Neural progenitor cell (in vitro differentiated cells): ENCODE data around the gene PIK3R4. TPM values are rescaled to one million over a fixed set of nuclear protein-coding genes. Genes with fewer than 3 reads are reported as not detected.

Experiments
- DNase-seq: peaks from one replicate; pipeline ENCODE4 v3.0.0-alpha.2; 2016; ENCODE audit warnings: low spot score
- H2AFZ ChIP-seq: fragments of 200-600 bp; sonication (generic); replicated peaks from 2 replicates; pipeline ENCODE4 v1.6.1; 2016; ENCODE audit warnings: antibody characterized with exemption
- H3F3A ChIP-seq: fragments of 200-600 bp; sonication (generic); 2 replicates; pipeline ENCODE4 v1.6.1; 2016; ENCODE audit warnings: antibody characterized with exemption, low read depth
- H3K27ac ChIP-seq: fragments of 200-600 bp; sonication (generic); 2 replicates; pipeline ENCODE4 v1.5.1; 2016; ENCODE audit warnings: mild to moderate bottlenecking
- H3K27me3 ChIP-seq: fragments of 200-600 bp; sonication (generic); 2 replicates; pipeline ENCODE4 v1.6.1; 2016; ENCODE audit warnings: mild to moderate bottlenecking, moderate library complexity
- H3K36me3 ChIP-seq: fragments of 200-600 bp; sonication (generic); 2 replicates; pipeline ENCODE4 v1.5.1; 2016
- H3K4me1 ChIP-seq: fragments of 200-600 bp; sonication (generic); 2 replicates; pipeline ENCODE4 v1.6.1; 2016; ENCODE audit warnings: mixed run types
- H3K4me2 ChIP-seq: fragments of 200-600 bp; sonication (generic); 2 replicates; pipeline ENCODE4 v1.6.1; 2016
- H3K4me3 ChIP-seq: fragments of 200-600 bp; sonication (generic); 2 replicates; pipeline ENCODE4 v1.5.1; 2016
- H3K79me2 ChIP-seq: fragments of 200-600 bp; sonication (generic); 2 replicates; pipeline ENCODE4 v1.6.1; 2016; ENCODE audit warnings: low read depth
- H3K9ac ChIP-seq: fragments of 200-600 bp; sonication (generic); 2 replicates; pipeline ENCODE4 v1.6.1; 2016
- H3K9me3 ChIP-seq: fragments of 200-600 bp; sonication (generic); 2 replicates; pipeline ENCODE4 v1.5.1; 2016; ENCODE audit warnings: low read depth
- H4K20me1 ChIP-seq: fragments of 200-600 bp; sonication (generic); 2 replicates; pipeline ENCODE4 v1.6.1; 2016; ENCODE audit warnings: low read depth
- H3K27ac Mint-ChIP-seq: 3 replicates; pipeline ENCODE4 v1.8.0; 2021; ENCODE audit warnings: mixed read lengths
- H3K27me3 Mint-ChIP-seq: 2 replicates; pipeline ENCODE4 v1.8.0; 2022; ENCODE audit warnings: low read depth, mild to moderate bottlenecking, inconsistent platforms, moderate library complexity, mixed read lengths; ENCODE audit not compliant: insufficient read depth
- H3K36me3 Mint-ChIP-seq: 3 replicates; pipeline ENCODE4 v1.8.0; 2021; ENCODE audit warnings: mixed read lengths
- H3K4me1 Mint-ChIP-seq: 3 replicates; pipeline ENCODE4 v1.8.0; 2021; ENCODE audit warnings: mixed read lengths
- H3K4me3 Mint-ChIP-seq: 3 replicates; pipeline ENCODE4 v1.8.0; 2021; ENCODE audit warnings: mild to moderate bottlenecking, moderate library complexity, mixed read lengths
- H3K9me3 Mint-ChIP-seq: 3 replicates; pipeline ENCODE4 v1.8.0; 2020; ENCODE audit warnings: mixed read lengths
- EZH2 ChIP-seq: fragments of 200-600 bp; sonication (generic); IDR thresholded peaks from 2 replicates; pipeline ENCODE4 v1.6.1; 2017; ENCODE audit warnings: antibody characterized with exemption, mild to moderate bottlenecking, moderate library complexity
- EZH2phosphoT487 ChIP-seq: fragments of 200-600 bp; sonication (generic); IDR thresholded peaks from 2 replicates; pipeline ENCODE4 v1.6.1; 2017; ENCODE audit warnings: antibody characterized with exemption
- total RNA-seq: library from RNA; depleted of rRNA; stranded (reverse); fragments of >200 nt; gene quantifications from 2 replicates; pipeline ENCODE4 v1.2.3, GENCODE V29; 2015; ENCODE audit warnings: low replicate concordance
- TF ChIP-seq, protein P1 (sequence below): fragments of 200-600 bp; sonication (generic); IDR thresholded peaks from 2 replicates; pipeline ENCODE4 v1.5.1; 2017; ENCODE audit warnings: antibody characterized with exemption, mild to moderate bottlenecking

PIK3R4 gene
- total RNA-seq, 1 donor from 2014 or later: 65.8 TPM

DNA sequence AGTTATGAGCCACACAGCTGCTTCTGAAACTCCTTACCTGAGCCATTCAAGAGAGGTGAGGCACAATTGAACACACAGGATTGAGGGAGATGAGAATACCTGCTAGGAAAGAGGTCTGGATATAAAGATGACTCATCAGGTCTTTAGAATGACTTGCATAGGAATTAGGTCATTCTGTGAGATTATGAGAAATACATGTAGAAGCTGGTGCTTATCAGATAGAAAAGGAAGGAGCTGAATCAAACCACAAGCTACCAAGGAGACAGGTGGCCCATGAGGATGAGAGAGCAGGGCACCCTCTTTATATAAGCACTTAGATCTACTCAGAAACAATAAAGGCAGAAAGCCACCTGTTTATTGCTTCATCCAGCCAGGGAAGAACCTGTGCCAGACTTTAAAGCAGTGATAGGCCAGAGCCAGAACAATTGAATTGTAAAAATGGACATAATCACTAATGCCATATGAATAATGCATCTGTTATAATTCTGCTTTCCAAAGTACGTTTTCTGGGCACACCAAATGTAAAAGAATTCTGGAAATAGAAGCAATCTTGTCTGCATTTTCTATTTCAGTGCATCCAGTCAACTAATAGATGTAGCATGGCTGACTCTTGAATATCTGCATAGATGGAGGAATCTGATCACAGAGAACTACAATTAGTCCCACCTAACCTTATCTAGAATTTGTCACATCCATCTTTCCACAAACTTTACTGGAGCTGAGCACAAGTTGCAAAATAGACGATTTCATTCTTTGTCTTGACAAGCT, 74.9 kb downstream of the PIK3R4 start:
- Histone ChIP-seq H3K27ac (no peak overlapping the region), H3K4me3 (no peak overlapping the region), H3K27me3 (no peaks in the 10 kb centered on the region), H3K4me2 (no peak overlapping the region), H3F3A (no peaks in the 10 kb centered on the region), H3K79me2 (no peaks in the 10 kb centered on the region), H3K36me3 (no peaks in the 10 kb centered on the region), H2AFZ (no peak overlapping the region), H3K9ac (no peak overlapping the region), H3K9me3 (no peaks in the 10 kb centered on the region), H3K4me1 (no peaks in the 10 kb centered on the region), H4K20me1 (no peaks in the 10 kb centered on the region)
- TF ChIP-seq EZH2 (no peak), EZH2phosphoT487 (no peak)
- TF ChIP-seq, protein P1, sequence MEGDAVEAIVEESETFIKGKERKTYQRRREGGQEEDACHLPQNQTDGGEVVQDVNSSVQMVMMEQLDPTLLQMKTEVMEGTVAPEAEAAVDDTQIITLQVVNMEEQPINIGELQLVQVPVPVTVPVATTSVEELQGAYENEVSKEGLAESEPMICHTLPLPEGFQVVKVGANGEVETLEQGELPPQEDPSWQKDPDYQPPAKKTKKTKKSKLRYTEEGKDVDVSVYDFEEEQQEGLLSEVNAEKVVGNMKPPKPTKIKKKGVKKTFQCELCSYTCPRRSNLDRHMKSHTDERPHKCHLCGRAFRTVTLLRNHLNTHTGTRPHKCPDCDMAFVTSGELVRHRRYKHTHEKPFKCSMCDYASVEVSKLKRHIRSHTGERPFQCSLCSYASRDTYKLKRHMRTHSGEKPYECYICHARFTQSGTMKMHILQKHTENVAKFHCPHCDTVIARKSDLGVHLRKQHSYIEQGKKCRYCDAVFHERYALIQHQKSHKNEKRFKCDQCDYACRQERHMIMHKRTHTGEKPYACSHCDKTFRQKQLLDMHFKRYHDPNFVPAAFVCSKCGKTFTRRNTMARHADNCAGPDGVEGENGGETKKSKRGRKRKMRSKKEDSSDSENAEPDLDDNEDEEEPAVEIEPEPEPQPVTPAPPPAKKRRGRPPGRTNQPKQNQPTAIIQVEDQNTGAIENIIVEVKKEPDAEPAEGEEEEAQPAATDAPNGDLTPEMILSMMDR: no peak
- no peak overlapping the region for H3K4me3 Mint-ChIP-seq
- H3K27me3 Mint-ChIP-seq: no peaks in the 10 kb centered on the region
- no peak for DNase-seq
- no peaks in the 10 kb centered on the region for H3K4me1 Mint-ChIP-seq
- H3K36me3 Mint-ChIP-seq: peaks cover 9% of the 10 kb centered on the region
- H3K27ac Mint-ChIP-seq: no peak overlapping the region
- H3K9me3 Mint-ChIP-seq: no peaks in the 10 kb centered on the region

DNA sequence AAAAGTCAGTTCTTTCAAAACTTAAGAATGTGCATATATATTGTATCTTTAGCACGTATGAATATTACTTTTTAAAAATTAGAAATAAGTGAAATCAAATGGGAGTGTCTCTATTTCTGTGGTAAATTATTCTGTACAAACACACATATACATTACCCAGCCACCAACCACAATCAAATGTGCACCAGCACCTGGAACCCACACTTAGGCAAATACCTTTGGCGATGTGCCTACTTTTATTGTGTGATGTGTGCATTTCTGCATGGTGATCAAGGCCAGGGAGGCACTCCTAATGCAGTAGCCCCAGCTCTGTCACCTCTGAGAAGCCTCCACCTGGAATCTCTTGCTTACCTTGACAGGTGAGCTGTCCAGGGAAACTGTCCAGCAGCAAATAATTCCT, 76.9 kb downstream of the PIK3R4 start:
- Histone ChIP-seq H3K4me1 (no peaks in the 10 kb centered on the region), H3K4me2 (no peak overlapping the region), H3K27ac (no peak overlapping the region), H4K20me1 (no peaks in the 10 kb centered on the region), H3F3A (no peaks in the 10 kb centered on the region), H3K79me2 (no peaks in the 10 kb centered on the region), H3K27me3 (no peaks in the 10 kb centered on the region), H3K4me3 (no peak overlapping the region), H2AFZ (no peak overlapping the region), H3K36me3 (no peaks in the 10 kb centered on the region), H3K9me3 (no peaks in the 10 kb centered on the region), H3K9ac (no peak overlapping the region)
- H3K4me3 Mint-ChIP-seq: no peak overlapping the region
- no peak overlapping the region for H3K27ac Mint-ChIP-seq
- H3K9me3 Mint-ChIP-seq: no peaks in the 10 kb centered on the region
- H3K36me3 Mint-ChIP-seq: peaks cover 11% of the 10 kb centered on the region
- no peaks in the 10 kb centered on the region for H3K4me1 Mint-ChIP-seq
- no peaks in the 10 kb centered on the region for H3K27me3 Mint-ChIP-seq
- TF ChIP-seq, protein P1: no peak
- no peak for TF ChIP-seq EZH2
- TF ChIP-seq EZH2phosphoT487: no peak
- DNase-seq: no peak

DNA sequence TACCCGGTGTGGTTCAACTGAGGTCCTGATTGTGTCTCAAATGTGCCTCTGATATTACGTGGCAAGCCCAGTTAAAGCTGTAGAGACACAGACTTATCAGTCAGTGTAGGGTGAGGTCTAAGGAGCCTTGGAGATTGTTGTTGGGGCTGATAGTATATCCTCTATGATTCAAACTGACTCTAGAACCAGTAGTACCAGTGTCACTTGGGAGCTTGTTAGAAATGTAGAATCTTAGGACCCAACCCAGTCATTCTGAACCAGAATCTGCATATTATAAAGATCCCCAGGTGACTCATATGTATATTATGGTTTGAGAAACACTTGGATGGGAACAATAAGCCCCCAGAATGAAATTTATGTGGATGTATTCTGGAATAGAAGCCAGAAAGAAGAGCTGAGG, 83.5 kb downstream of the PIK3R4 start:
- Mint-ChIP-seq H3K4me3 (no peak overlapping the region), H3K4me1 (no peaks in the 10 kb centered on the region), H3K27ac (no peak overlapping the region), H3K36me3 (peaks cover 2% of the 10 kb centered on the region), H3K27me3 (no peaks in the 10 kb centered on the region), H3K9me3 (no peaks in the 10 kb centered on the region)
- Histone ChIP-seq H3K9ac (no peak overlapping the region), H4K20me1 (no peaks in the 10 kb centered on the region), H3K9me3 (no peaks in the 10 kb centered on the region), H3F3A (no peaks in the 10 kb centered on the region), H2AFZ (no peak overlapping the region), H3K27ac (no peak overlapping the region), H3K4me2 (no peak overlapping the region), H3K36me3 (no peaks in the 10 kb centered on the region), H3K27me3 (no peaks in the 10 kb centered on the region), H3K4me1 (no peaks in the 10 kb centered on the region), H3K79me2 (no peaks in the 10 kb centered on the region), H3K4me3 (no peak overlapping the region)
- no peak for DNase-seq
- TF ChIP-seq, protein P1: no peak
- TF ChIP-seq EZH2 (no peak), EZH2phosphoT487 (no peak)
